ENCODE data around the gene DSCAML1.

The DSCAML1 gene

DNA sequence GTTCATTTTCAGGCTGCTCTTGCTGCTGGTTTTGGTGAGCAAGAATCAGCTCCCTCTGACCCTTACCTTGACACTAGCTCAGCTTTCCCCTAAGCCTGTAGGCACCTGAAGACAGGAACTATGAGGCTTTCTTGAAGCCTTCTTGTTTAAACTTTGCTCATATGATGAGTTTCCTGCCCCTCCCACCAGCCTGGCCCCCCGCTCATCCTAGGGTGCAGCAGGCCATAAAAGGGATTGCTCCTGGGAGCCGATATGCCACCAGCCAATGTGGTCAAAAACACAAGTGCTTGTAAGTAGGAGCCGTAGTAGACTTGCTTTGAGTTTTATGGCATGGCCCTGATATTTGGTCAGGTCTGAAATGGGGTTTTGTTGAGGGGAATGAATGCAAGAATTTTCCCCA lies 164.7 kb downstream of the DSCAML1 start:
- ATAC-seq = no peak

DNA sequence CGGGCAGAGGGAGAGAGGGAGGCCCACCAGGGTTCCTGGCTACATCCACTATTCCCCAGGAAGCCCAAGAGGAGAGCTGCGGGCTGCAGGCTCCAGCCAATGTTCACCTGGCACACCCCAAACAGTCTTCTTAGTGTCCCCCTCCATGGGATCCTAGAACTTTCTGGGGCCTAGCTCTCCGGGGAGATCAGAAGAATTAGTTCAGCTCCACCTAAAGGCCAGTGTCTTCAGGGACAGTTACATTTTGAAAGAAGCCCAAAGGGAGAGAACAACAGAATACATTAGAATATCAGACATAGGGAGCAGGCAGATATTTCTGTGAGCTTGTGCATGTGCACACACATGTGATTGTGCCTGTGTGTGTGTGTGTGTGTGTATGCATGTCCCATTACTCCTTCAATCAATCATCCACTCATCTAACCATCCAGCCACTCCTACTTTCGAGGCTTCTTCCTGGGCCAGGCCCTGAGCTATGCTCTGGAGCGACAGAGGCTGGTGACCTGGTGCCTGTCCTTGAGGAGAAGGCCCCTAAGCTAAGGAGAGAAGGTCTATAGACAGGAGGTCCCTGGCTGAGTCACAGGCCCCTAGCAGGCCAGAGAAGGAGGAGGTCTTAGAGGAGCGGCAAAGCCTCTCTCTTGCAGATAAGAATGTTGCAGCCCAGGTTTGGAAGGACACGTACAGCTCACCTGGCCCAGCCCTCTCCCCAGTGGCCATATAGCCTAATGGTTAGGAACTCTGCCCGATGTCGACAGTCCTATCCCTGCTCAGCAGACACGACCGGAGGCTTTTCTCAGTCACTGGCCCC lies 165.5 kb downstream of the DSCAML1 start:
- TF ChIP-seq SNAI2 (CRISPR knock-in tag; IDR thresholded peaks at IDR 0.05) = no peak
- no peak for TF ChIP-seq ZC3H10 (CRISPR knock-in tag; IDR thresholded peaks at IDR 0.05)
- no peak for TF ChIP-seq ARNTL (CRISPR knock-in tag; IDR thresholded peaks at IDR 0.05; ENCODE audit: borderline replicate concordance, low read depth)
- no peak for TF ChIP-seq ZNF565 (CRISPR knock-in tag; conservative IDR thresholded peaks at IDR 0.05; ENCODE audit: low read depth)
- TF ChIP-seq GLIS3 (CRISPR knock-in tag; IDR thresholded peaks at IDR 0.05) = no peak
- no peak for TF ChIP-seq TOX (CRISPR knock-in tag; IDR thresholded peaks at IDR 0.05; ENCODE audit: borderline replicate concordance)
- TF ChIP-seq, protein P1, sequence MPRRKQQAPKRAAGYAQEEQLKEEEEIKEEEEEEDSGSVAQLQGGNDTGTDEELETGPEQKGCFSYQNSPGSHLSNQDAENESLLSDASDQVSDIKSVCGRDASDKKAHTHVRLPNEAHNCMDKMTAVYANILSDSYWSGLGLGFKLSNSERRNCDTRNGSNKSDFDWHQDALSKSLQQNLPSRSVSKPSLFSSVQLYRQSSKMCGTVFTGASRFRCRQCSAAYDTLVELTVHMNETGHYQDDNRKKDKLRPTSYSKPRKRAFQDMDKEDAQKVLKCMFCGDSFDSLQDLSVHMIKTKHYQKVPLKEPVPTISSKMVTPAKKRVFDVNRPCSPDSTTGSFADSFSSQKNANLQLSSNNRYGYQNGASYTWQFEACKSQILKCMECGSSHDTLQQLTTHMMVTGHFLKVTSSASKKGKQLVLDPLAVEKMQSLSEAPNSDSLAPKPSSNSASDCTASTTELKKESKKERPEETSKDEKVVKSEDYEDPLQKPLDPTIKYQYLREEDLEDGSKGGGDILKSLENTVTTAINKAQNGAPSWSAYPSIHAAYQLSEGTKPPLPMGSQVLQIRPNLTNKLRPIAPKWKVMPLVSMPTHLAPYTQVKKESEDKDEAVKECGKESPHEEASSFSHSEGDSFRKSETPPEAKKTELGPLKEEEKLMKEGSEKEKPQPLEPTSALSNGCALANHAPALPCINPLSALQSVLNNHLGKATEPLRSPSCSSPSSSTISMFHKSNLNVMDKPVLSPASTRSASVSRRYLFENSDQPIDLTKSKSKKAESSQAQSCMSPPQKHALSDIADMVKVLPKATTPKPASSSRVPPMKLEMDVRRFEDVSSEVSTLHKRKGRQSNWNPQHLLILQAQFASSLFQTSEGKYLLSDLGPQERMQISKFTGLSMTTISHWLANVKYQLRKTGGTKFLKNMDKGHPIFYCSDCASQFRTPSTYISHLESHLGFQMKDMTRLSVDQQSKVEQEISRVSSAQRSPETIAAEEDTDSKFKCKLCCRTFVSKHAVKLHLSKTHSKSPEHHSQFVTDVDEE (CRISPR knock-in tag; IDR thresholded peaks at IDR 0.05) = no peak
- no peak for TF ChIP-seq CSDC2 (CRISPR knock-in tag; IDR thresholded peaks at IDR 0.05)
- TF ChIP-seq RARB (CRISPR knock-in tag; IDR thresholded peaks at IDR 0.05) = no peak
- peak; percentile 37; the same call in 2 of the 3 replicates for ATAC-seq

More for the DNA sequence above, 164.7 kb downstream of the DSCAML1 start:
- no peak for TF ChIP-seq RARB (CRISPR knock-in tag; IDR thresholded peaks at IDR 0.05)
- TF ChIP-seq ZNF8 (CRISPR knock-in tag; IDR thresholded peaks at IDR 0.05) = no peak
- TF ChIP-seq ISL1 (CRISPR knock-in tag; IDR thresholded peaks at IDR 0.05) = no peak
- TF ChIP-seq PPARA (CRISPR knock-in tag; IDR thresholded peaks at IDR 0.05; ENCODE audit: borderline replicate concordance) = no peak
- TF ChIP-seq TCF4 (CRISPR knock-in tag; IDR thresholded peaks at IDR 0.05; ENCODE audit: borderline replicate concordance) = no peak

DNA sequence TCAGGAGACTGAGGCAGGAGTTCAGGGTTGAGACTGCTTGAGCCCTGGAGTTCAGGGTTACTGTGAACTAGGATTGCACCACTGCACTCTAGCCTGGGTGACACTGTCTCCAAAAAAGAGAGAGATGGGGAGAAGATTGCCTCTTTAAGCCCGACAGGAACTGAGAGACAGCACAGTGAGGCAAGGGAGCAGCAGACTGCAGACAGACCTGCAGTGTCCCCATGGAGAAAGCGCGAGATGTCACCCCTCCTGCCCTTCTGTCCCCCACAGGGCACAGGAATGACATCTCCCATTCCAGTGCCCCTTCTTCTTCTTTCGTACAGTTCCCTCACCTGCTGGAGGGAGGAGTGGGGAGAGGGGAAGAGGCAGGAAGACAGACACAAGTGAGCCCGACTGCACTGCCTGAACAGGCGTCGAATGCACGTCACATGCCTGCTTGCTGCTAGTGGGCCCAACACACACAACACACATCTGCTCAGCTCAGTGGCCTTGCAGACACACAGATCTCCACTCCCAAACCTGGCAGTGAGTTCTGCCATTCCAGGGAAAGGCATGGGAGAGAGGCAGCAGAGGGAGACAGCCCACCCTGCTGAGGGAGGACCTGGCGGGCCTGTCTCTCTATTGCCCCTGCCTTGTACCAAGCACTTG lies 167.0 kb downstream of the DSCAML1 start:
- ATAC-seq = no peak
- TF ChIP-seq GLIS3 (CRISPR knock-in tag; IDR thresholded peaks at IDR 0.05) = no peak
- TF ChIP-seq, protein P2, sequence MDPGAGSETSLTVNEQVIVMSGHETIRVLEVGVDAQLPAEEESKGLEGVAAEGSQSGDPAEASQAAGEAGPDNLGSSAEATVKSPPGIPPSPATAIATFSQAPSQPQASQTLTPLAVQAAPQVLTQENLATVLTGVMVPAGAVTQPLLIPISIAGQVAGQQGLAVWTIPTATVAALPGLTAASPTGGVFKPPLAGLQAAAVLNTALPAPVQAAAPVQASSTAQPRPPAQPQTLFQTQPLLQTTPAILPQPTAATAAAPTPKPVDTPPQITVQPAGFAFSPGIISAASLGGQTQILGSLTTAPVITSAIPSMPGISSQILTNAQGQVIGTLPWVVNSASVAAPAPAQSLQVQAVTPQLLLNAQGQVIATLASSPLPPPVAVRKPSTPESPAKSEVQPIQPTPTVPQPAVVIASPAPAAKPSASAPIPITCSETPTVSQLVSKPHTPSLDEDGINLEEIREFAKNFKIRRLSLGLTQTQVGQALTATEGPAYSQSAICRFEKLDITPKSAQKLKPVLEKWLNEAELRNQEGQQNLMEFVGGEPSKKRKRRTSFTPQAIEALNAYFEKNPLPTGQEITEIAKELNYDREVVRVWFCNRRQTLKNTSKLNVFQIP (CRISPR knock-in tag; IDR thresholded peaks at IDR 0.05; ENCODE audit: borderline replicate concordance, low read depth) = no peak
- no peak for TF ChIP-seq RARB (CRISPR knock-in tag; IDR thresholded peaks at IDR 0.05)
- no peak for TF ChIP-seq ESRRG (CRISPR knock-in tag; IDR thresholded peaks at IDR 0.05)
- TF ChIP-seq, protein P3, sequence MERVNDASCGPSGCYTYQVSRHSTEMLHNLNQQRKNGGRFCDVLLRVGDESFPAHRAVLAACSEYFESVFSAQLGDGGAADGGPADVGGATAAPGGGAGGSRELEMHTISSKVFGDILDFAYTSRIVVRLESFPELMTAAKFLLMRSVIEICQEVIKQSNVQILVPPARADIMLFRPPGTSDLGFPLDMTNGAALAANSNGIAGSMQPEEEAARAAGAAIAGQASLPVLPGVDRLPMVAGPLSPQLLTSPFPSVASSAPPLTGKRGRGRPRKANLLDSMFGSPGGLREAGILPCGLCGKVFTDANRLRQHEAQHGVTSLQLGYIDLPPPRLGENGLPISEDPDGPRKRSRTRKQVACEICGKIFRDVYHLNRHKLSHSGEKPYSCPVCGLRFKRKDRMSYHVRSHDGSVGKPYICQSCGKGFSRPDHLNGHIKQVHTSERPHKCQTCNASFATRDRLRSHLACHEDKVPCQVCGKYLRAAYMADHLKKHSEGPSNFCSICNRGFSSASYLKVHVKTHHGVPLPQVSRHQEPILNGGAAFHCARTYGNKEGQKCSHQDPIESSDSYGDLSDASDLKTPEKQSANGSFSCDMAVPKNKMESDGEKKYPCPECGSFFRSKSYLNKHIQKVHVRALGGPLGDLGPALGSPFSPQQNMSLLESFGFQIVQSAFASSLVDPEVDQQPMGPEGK (CRISPR knock-in tag; IDR thresholded peaks at IDR 0.05; ENCODE audit: borderline replicate concordance) = no peak
- no peak for TF ChIP-seq ZFP3 (CRISPR knock-in tag; IDR thresholded peaks at IDR 0.05)
- TF ChIP-seq TCF4 (CRISPR knock-in tag; IDR thresholded peaks at IDR 0.05; ENCODE audit: borderline replicate concordance) = no peak
- no peak for TF ChIP-seq ISL1 (CRISPR knock-in tag; IDR thresholded peaks at IDR 0.05)
- TF ChIP-seq PPARA (CRISPR knock-in tag; IDR thresholded peaks at IDR 0.05; ENCODE audit: borderline replicate concordance) = no peak
- no peak for TF ChIP-seq SNAI2 (CRISPR knock-in tag; IDR thresholded peaks at IDR 0.05)
- TF ChIP-seq ZNF565 (CRISPR knock-in tag; conservative IDR thresholded peaks at IDR 0.05; ENCODE audit: low read depth) = no peak
- no peak for TF ChIP-seq ARNTL (CRISPR knock-in tag; IDR thresholded peaks at IDR 0.05; ENCODE audit: borderline replicate concordance, low read depth)
- no peak for TF ChIP-seq ZNF8 (CRISPR knock-in tag; IDR thresholded peaks at IDR 0.05)
- no peak for TF ChIP-seq ZFP30 (CRISPR knock-in tag; IDR thresholded peaks at IDR 0.05)
- TF ChIP-seq, protein P4, sequence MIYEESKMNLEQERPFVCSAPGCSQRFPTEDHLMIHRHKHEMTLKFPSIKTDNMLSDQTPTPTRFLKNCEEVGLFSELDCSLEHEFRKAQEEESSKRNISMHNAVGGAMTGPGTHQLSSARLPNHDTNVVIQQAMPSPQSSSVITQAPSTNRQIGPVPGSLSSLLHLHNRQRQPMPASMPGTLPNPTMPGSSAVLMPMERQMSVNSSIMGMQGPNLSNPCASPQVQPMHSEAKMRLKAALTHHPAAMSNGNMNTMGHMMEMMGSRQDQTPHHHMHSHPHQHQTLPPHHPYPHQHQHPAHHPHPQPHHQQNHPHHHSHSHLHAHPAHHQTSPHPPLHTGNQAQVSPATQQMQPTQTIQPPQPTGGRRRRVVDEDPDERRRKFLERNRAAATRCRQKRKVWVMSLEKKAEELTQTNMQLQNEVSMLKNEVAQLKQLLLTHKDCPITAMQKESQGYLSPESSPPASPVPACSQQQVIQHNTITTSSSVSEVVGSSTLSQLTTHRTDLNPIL (CRISPR knock-in tag; IDR thresholded peaks at IDR 0.05; ENCODE audit: low read depth) = no peak
- no peak for TF ChIP-seq OSR1 (CRISPR knock-in tag; IDR thresholded peaks at IDR 0.05)
- no peak for TF ChIP-seq ZC3H10 (CRISPR knock-in tag; IDR thresholded peaks at IDR 0.05)
- no peak for TF ChIP-seq ZNF70 (CRISPR knock-in tag; IDR thresholded peaks at IDR 0.05)
- no peak for TF ChIP-seq TOX (CRISPR knock-in tag; IDR thresholded peaks at IDR 0.05; ENCODE audit: borderline replicate concordance)

Data from SK-N-SH treated with all-trans-retinoic acid at 6 μM for 48 hours (cell line).